Endometrial microvascular endothelial cells (primary cell): ENCODE results near the gene DPY19L1. TPM values are rescaled to one million over a fixed set of nuclear protein-coding genes. Genes with fewer than 3 reads are reported as not detected.
"Not testable (repeated sequence)": the region's sequence is repeated elsewhere in the genome, so short reads cannot be mapped to it uniquely, and the experiment has no call there.

Experiments used
- in situ Hi-C: cut with HindIII; loops from 2 replicates; pipeline ENCODE4 v1.10.0; 2017; ENCODE audit warnings: low sequenced_read_pairs, low pct_unique_long_range_greater_than_20kb; ENCODE audit errors: inconsistent ontology term
- total RNA-seq: library from RNA; depleted of rRNA; stranded (reverse); fragments of >200 nt; gene quantifications from one replicate; pipeline ENCODE4 v1.2.3, GENCODE V29; 2015; ENCODE audit errors: inconsistent ontology term

Gene DPY19L1
- 85.8 TPM for total RNA-seq

DNA sequence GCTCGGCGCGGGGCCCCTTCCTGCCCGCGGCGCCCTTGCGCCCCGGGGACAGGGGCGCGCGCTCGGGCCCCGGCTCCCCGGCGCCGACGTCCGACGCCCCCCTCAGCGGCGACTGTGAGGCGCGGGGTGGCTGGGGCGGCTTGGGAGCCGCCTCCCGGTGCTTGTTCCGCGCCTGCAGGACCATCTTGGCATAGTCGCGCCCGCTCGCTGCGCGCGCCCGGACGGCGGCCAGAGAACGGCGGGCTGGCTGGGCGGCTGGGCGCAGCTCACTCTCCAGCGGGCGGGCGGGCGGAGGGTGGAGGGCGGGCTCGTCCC is at the start of gene DPY19L1:
Gene DPY19L1 (minus strand): TSS at position 275 of the 315 bp plus-strand sequence. CDS start 91 bp downstream, at position 184.
- in situ Hi-C loops, result no loop called here

DNA sequence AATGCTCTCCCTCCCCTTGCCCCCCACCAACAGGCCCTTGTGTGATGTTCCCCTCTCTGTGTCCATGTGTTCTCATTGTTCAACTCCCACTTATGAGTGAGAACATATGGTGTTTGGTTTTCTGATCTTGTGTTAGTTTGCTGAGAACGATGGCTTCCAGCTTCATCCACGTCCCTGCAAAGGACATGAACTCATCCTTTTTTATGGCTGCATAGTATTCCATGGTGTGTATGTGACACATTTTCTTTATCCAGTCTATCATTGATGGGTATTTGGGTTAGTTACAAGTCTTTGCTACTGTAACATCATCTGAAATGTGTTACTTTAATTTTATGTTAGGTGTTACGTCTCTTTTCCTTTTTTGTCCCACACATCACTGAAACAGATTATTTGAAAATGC is 42.2 kb upstream of the DPY19L1 start:
- in situ Hi-C loops, result not testable (repeated sequence)

DNA sequence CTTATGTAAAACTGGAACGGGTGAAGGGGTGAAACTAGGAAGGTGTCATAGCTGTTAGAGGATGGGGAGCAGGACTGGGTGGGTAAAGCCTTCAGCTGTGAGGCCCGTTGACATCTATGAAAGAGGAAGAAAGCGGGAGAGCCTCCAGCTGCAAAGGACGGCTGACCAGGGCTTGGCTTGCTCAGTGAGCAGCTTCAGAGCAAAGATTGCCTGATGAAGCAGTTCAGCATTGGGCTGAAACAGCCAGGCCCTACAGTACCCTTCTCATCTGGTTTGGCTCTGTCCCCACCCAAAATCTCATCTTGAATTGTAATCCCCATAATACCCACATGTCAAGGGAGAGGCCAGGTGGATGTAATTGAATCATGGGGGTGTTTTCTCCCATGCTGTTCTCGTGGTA is 36.7 kb upstream of the DPY19L1 start:
- in situ Hi-C loops, result not testable (repeated sequence)

DNA sequence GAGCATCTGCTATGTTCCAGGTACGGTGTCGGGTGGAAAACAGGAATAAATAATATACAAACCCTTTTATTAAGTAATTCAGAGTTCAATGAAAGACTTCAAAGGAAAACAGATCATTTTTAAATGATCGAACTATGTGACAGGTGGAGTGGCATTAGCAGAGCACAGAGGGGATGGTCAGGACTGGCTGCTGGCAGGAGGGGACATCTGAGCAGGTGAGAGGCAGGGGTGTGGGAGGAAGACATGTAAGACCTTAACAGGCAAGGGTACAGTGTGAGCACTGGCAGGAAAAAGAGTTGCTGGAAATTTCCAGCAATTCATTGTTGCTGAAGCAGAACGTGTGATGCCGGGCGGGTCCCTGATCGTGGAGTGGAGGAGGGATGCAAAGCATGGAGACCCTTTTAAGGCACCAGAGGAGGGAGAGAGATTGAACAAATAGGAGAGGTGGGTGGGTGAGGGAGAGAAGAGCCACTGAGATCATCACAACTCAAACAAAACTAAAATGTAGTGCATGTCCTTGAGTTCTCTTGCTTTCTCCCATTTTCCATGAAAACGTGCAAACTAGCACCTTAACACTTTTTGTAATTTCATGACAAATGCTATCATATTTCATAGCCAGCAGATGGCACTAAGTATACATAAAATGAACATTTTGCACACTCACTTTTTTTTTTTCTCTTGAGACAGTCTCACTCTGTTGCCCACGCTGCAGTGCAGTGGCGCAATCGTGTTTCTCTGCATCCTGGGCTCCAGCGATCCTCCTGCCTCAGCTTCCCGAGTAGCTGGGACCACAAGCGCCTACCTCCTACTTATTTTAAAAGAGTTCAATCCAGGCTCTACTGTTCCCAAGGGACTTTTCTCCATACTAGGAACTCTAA is 35.9 kb upstream of the DPY19L1 start:
- in situ Hi-C loops, result not testable (repeated sequence)

DNA sequence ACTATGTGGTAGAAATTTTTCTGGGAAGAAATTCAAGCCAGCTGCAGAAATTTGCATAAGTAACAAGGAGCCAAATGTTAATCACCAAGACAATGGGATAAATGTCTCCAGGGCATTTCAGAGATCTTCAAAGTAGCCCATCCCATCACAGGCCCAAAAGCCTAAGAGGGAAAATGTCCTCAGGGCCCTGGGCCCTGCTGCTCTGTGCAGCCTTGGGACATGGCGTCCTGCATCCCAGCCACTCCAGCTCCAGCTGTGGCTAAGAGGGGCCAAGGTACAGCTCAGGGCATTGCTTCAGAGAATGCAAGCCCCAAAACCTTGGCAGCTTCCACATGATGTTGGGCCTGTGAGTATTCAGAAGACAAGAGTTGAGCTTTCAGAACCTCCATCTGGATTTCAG is 31.8 kb upstream of the DPY19L1 start:
- in situ Hi-C loops, result not testable (repeated sequence)

DNA sequence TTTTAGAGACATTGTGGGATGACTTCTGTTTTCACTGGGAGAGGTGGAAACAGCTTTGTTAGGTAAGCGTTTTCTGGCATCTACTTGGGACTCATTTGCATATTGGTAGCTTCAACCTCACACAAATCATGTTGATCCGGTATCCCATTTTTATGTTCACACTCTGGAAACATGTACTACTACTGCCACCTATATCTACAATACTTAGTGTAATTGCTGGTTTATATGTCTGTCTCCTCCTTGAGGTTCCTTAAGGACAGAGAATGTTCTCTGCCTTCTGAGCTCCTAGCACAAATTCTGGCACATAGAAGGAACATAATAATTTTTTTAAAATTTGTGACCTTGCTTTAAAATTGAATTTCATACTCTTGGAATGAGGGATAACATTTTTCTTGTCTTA is 28.1 kb upstream of the DPY19L1 start:
- in situ Hi-C loops, result not testable (repeated sequence)

DNA sequence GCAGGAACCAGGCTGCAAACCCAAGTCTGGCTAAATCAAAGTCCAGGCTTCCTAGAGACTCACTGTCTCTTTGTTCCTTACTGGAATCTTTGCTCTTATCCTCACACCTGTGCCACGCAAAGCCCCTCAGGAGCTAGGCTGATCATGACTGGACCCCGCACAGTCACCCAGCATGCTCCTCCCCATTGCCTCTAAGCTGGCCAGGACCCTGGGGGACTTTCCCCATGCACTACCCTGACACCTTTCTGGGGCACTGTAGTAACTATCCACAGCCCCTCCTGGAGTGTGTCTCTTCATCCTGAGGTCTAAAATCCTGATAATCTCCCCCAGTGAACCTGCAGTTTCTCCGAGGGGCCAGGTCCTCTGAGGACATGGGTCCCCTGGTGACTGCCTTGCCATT is 21.3 kb upstream of the DPY19L1 start:
- in situ Hi-C loops, result not testable (repeated sequence)

DNA sequence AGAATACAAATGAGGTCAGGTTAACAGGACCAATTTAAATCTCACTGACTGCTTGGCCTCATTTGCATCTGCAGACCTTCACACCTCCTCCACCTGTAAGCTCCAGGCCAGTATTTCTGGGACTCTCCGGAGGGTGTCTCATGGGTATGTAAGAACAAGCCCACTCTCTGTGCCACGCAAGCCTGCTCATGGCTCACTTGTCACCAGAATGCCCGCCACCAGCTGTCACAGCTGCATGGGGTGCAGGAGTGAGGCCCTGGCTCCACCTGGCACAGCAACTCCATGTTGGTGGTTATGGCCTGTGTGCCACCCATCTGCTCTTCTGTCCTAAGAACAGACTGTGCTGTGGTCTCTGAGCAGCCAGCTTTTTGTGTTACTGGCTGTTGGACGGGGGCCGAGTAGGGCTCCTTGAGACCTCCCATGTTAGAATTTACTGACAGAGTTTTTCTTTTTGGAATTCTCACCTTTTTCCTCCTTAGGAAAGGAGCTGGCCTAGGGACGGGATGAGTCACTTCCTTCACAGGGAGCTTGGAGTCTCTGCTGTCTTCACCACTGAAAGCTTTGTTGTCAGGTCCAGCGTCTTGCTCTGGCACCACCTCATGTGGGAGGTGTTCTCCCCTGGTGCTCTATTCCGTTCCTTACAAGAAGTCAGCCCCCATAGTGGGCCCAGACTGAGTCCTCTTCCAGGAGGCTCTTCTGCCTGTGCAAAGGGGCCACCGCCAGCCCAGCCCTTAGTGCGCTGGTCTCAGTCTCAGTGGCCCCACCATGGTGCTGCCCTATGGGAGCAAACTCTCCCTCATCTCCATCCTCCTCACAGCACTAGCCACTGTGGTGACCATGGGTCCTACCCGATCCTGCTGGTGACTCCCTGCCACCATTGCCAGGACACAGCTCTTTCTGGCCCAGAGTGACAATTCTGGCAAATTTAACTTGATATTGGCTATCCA is 20.5 kb upstream of the DPY19L1 start:
- in situ Hi-C loops, result not testable (repeated sequence)

DNA sequence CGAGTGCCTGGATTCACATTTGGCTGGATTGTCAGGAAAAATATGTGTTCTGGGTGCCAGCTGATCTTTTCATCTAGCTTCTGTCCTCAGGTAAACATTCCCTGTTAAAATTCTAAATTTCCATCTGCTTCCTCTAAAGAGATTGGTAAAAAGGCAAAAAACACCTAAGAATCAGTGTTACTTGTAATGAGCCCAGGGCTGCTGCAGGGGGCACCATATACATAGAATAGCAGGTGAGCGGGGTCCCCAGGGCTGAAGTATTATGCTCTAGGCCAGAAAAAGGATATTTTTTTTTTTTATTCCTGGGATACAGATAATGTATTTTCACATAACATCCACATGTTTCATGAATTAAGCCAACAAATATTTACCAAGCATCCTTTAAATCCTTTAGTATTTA is 18.4 kb upstream of the DPY19L1 start:
- in situ Hi-C loops, result not testable (repeated sequence)

DNA sequence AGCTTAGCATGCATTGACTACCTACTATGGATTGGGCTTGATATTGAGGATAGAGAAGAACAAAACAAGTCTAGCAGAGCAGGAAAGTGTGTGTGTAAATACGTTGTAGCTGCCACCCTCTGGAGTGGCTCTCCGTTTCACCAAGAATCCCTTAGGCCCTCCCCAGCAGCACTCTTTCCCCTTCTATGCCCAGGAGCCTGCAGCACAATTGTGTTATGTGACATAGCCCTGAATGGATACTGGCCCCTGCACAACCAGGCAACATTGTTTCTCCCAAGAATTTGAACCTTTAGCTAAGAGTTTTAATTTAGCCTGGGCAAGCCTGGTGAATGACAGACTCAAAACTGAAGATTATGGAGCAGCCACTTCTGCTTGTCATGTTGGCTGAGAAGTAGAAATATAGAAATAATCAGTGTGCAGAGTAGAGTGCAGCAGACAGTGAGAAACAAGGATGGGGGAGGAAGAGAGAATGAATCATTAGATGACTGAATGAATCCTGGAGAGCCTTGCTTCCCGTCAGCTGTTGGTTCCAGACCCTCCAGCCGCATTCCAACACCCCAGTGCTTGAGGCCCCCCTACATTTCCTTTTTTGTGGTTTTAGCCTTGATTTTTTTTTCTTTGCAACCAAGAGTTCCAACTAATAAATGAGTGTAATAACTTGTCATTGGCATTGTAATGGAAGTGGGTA is 16.3 kb upstream of the DPY19L1 start:
- in situ Hi-C loops, result not testable (repeated sequence)

DNA sequence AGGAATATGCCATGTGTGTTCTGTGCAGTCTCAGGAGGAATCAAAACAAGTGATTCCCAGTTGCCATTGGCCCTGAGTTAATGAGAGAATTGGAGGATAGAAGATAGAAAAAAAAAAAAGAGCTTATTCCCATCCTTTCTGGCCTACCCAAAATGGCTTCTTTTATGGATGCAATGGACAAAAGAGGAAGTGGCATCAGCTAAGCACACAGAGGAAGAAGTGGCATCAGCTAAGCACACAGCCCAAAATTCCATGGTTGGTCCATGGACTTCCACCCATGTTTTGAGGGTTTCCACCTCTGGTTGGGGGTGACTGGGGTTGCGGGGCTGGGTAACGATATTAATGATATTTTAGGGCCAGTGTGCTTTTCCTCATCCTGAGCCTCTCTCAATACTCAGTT is 11.1 kb upstream of the DPY19L1 start:
- in situ Hi-C loops, result not testable (repeated sequence)

DNA sequence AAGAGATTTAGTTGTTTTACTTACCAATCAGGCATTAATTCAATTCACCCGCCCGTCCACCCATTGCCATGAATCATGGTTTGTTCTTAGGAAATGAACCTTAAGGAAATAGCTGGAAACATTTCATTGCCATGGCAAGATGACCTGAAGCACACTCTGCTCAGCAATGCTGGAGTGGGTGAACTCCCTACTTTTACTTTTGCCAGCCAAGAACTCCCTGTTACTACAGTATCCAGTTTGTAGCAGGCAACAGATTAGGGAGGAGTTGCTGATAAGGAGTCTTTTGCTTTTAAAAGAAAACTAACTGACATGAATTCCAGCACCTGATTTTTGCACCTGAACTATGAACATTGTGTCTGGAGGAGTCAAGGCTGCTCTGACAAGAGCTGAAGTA is 10.6 kb upstream of the DPY19L1 start:
- in situ Hi-C loops, result not testable (repeated sequence)

DNA sequence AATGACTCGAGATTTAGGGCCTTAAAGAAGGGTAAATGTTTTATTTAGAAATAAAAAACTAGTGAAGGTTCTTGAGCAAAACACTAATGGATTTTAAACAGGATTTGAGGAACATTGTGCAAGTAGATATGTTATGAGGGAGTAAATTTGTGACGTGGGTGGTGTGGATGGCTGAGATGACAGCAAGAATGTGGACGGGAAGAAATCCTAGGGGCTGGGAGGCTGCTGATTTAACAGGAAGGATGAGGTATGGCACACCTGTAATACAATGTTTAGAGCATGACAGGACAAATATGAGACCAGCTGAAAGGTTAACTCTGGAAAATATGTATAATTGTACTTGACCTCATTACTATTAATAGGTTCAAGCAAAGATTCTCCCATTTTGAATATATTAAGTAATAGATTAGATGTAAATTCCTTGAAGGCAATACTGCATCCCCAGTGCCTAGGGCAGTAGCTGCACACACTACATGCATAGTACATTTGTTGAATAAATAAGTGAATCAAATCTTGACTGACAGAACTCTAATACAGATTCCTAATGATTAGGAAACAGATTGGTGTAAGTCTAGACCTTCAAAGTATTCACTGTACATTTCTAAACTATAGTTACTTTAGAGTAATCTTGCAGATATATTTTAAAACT is 10.1 kb upstream of the DPY19L1 start:
- in situ Hi-C loops, result not testable (repeated sequence)

DNA sequence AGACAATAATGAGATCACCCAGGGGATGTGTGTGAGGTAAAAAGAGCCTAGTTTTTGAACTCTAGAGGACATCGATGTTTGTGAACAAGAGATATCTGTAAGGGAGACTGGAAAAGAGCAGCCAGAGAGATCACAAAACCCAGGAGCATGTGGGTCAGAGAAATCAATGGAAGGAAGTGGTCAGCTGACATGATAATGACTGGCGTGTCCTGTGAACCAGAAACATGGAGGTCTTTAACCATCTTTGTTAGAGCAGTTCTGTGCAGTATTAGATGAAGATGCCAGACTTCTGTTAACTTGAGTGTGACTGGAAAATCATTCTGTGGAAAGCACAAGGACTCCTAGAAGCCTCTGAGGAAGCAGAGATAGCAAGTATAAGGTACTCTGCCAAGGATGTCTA is 6.0 kb upstream of the DPY19L1 start:
- in situ Hi-C loops, result not testable (repeated sequence)

DNA sequence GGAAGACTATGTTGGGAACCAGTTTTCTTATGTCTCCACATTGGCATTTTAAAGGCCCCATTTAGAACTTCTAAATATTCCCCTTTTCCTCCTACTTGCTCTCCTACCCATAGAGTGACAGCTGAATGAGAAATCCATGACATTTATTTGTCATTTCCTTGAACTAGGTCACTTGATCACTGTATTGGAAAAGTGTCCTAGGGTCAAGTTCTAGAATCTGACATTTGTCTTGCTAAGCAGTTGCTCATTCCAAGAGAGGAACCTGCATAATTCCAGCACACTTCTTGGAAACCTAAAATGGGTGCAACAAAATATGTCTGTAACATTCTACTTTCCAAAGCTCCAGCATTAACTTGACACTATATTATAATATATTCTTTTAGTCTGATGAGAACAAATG is 3.6 kb upstream of the DPY19L1 start:
- in situ Hi-C loops, result no loop called here

DNA sequence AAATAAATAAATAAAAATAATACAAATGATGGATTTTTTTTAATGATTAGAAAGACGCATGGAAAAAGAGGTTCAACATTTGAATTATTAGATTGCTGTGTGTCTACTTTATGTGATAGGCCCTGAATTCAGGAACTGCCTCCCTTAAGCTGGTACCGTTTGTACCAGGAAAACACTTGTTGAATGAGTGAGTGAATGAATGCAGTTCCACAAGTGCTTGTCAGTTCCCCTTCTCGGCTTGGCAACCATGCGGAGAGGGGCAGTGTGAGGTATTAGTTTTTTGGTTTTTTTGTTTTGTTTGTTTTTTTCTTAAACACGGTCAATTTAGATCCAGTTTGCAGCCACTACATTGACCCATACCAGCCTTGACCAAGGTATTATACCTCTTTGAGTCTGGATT is 2.1 kb upstream of the DPY19L1 start:
- in situ Hi-C loops, result no loop called here

DNA sequence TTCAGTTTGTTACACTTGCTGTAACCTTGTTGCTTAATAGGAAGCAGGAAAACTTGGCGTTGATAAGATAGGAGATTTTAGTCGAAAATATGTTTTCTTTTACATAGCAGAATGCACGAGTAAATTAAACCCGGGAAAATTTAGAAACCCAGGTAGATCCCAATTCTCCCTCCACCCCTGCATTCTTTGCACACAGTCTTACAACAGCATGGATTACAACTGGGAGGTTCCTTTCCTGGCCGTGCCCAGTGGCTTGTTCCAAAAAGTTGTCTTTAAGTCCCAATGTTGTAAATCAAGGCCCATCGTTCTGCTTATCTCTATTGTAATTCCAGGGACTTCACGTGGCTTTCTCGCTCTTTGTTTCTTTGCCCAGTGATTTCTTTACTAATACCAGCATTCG is 1.1 kb upstream of the DPY19L1 start:
- in situ Hi-C loops, result no loop called here

DNA sequence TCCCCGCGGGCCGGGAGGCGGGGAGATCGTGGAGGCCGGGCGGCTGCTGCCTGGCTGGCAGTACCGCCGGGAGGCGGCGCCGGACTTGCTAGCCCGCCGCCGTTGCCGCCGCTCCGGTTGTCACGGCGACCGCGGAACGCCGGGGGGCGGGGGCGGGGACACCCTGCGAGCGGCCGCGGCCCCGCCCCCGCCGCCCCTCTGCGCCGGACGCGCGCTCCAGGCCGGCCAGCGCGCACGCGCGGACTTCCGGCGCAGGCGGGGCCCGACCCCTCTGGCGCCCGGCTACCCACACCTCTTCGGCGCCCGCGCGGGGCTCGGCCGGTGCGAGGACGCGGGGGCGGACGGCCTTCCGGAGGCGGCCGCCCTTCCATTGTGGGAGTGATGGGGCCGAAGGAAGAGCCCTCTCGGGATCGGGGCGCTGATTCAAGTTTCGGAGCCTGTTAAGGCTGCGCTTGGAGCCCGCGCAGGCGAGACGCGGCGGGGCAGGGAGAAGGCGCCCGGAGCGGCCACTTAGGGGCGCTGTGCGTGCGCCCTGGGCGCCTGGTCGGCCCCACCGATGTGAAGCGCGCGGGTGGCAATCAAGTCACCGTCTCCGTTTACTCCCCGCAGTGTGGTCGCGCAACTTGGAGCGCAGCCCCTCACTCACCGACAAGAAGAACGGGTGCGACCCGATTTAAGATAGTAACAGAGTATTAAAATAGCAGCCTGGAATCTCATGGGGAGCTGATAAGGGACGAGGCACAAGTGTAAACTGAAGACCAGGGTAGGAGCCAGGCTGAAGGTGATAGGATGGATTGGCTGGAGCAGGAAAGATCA is 449 bp upstream of the DPY19L1 start:
- in situ Hi-C loops, result no loop called here
